GM10266 (cell line): ENCODE data around the gene ACOX3.

Experiments
- DNase-seq: peaks from one replicate; pipeline ENCODE4 v3.0.0; 2012; ENCODE audit errors: extremely low spot score
- CTCF ChIP-seq: IDR thresholded peaks from 2 replicates; pipeline ENCODE4 v1.5.1; 2012; ENCODE audit warnings: mild to moderate bottlenecking, low read depth; ENCODE audit not compliant: control insufficient read depth, insufficient read depth; ENCODE audit errors: missing control alignments

ACOX3 gene

GRCh38 chr4:8345946-8346814 lies 94.3 kb downstream of the ACOX3 start:
- DNase-seq: no peak
- no peak for TF ChIP-seq CTCF

GRCh38 chr4:8345053-8345945 lies 95.2 kb downstream of the ACOX3 start:
- DNase-seq: no peak
- TF ChIP-seq CTCF: no peak

GRCh38 chr4:8344377-8344776 lies 96.1 kb downstream of the ACOX3 start:
- TF ChIP-seq CTCF: no peak
- no peak for DNase-seq

GRCh38 chr4:8343967-8344331 lies 96.6 kb downstream of the ACOX3 start:
- no peak for DNase-seq
- TF ChIP-seq CTCF: no peak

GRCh38 chr4:8343262-8343966 lies 97.1 kb downstream of the ACOX3 start:
- DNase-seq: no peak
- TF ChIP-seq CTCF: no peak

GRCh38 chr4:8342651-8343261 lies 97.8 kb downstream of the ACOX3 start:
- DNase-seq: no peak
- TF ChIP-seq CTCF: no peak
